GM21360 (cell line): ENCODE measurements around the gene SPTLC3.

Source experiments
- ATAC-seq: cut with Tn5 transposase; IDR thresholded peaks from one replicate; pipeline ENCODE4 v1.9.1; 2021; ENCODE audit warnings: mild to moderate bottlenecking, moderate library complexity; ENCODE audit not compliant: unreplicated experiment

The SPTLC3 gene

GRCh38 chr20:12984069-12984765, 24.6 kb upstream of the SPTLC3 start:
- ATAC-seq: no peak

- no peak for ATAC-seq
These were observed 23.9 kb upstream of the SPTLC3 start for GRCh38 chr20:12984863-12985262.

GRCh38 chr20:12987261-12987660, 21.5 kb upstream of the SPTLC3 start:
- ATAC-seq: no peak

GRCh38 chr20:12989586-12990115, 19.1 kb upstream of the SPTLC3 start:
- ATAC-seq: no peak

GRCh38 chr20:12997128-12997655, 11.6 kb upstream of the SPTLC3 start:
- ATAC-seq: no peak

GRCh38 chr20:12998046-12998445, 10.7 kb upstream of the SPTLC3 start:
- no peak for ATAC-seq

- no peak for ATAC-seq
These were observed 9.6 kb upstream of the SPTLC3 start for GRCh38 chr20:12999201-12999600.

GRCh38 chr20:13002251-13002650, 6.5 kb upstream of the SPTLC3 start:
- ATAC-seq: no peak

- ATAC-seq: no peak
These were observed 1.9 kb upstream of the SPTLC3 start for GRCh38 chr20:13006825-13007224.

GRCh38 chr20:13007596-13007995, 1.2 kb upstream of the SPTLC3 start:
- no peak for ATAC-seq

- ATAC-seq: peak; percentile 98
These were observed 1.1 kb downstream of the SPTLC3 start for GRCh38 chr20:13009682-13010406.

GRCh38 chr20:13012886-13013285, 4.1 kb downstream of the SPTLC3 start:
- ATAC-seq: no peak

GRCh38 chr20:13013411-13013810, 4.6 kb downstream of the SPTLC3 start:
- no peak for ATAC-seq

GRCh38 chr20:13017235-13017634, 8.5 kb downstream of the SPTLC3 start:
- no peak for ATAC-seq

GRCh38 chr20:13017883-13018535, 9.2 kb downstream of the SPTLC3 start:
- ATAC-seq: no peak

GRCh38 chr20:13021205-13021970, 12.6 kb downstream of the SPTLC3 start:
- ATAC-seq: no peak

- no peak for ATAC-seq
These were observed 13.8 kb downstream of the SPTLC3 start for GRCh38 chr20:13022401-13023155.

- ATAC-seq: no peak
These were observed 15.8 kb downstream of the SPTLC3 start for GRCh38 chr20:13024596-13024995.

- no peak for ATAC-seq
These were observed 16.4 kb downstream of the SPTLC3 start for GRCh38 chr20:13025181-13025580.

GRCh38 chr20:13028001-13028400, 19.2 kb downstream of the SPTLC3 start:
- no peak for ATAC-seq
